ENCODE results near the gene MROH7.
A peak's percentile ranks its signal among the peaks of the same experiment; 100 is the strongest.

MROH7 gene

GRCh38 chr1:54701066-54701465 lies 59.5 kb downstream of the MROH7 start:
- no peak for DNase-seq

- DNase-seq: no peak
Measured at GRCh38 chr1:54701996-54702395, 60.4 kb downstream of the MROH7 start.

DNA sequence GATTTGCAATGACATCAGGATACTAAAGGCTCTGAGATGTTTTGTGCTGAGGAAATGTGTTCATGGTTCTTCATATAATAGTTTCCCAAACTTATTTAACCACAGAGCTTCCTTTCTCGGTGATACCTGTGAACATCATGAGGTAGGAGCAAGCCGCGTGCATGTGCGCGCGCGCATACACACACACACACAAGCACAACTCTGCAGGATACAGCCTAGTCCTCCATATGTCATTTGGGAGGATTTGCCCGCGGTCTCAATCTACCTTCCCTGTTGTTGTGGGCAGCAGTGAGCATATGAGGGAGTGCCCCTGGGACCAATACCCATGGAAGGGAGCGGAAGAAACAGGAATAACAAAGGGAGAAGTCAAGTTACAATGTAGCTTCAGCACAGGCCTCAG lies 61.9 kb downstream of the MROH7 start:
- no peak for DNase-seq

GRCh38 chr1:54705153-54705552 lies 63.6 kb downstream of the MROH7 start:
- no peak for DNase-seq

GRCh38 chr1:54706419-54706818 lies 64.8 kb downstream of the MROH7 start:
- no peak for DNase-seq

DNA sequence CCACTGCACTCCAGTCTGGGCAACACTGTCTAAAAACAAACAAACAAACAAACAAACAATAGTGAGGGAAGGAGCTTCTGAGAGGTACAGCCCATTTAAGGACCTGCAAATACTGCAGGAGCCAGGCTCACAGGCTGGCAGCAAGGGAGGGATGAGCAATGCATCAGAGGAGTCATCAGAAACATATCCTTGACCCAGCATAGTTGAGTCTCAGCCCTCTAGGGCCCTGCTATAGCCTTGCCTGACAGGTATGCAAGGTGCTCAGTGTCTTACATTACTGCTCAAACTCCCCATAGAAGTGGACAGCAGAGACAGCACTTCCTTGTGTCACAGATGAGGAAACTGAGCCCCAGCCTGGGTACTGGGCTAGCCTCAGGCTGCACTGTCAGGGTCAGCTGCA lies 66.8 kb downstream of the MROH7 start:
- no peak for DNase-seq

DNA sequence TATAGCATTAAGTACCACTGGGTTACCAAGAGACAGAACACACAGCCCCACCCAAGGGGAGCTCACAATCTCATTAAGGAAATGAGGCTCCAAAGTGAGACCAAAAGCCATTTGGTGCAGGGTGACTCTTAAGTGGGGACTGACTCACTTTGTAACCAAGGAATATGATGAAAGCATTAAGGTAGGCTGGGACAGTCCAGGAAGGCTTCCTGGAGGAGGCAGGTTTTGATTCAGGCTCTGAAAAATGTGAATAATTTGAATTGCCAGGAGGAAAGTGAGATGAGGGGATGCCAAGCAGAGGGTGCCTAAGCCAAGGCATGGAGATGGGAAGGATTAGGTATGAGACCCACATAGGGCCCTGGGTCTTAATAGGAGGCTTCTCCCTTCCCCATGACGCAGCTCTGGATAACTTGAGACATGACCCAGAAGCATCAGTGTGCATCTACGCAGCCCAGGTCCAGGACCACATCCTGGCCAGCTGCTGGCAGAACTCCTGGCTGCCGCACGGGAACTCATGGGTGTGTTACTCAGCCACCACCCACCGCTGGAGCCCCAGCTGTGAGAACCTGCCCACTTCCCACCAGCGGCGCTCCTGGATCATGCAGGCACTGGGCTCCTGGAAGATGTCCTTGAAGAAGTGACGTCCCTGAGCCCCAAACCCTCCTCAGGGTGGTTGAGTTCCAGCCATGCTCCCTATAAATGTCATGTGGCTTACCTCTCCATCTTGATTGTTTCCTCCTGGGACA lies 68.1 kb downstream of the MROH7 start:
- DNase-seq: no peak

- DNase-seq: no peak
Measured at GRCh38 chr1:54710434-54710833, 68.8 kb downstream of the MROH7 start.

GRCh38 chr1:54710841-54711240 lies 69.3 kb downstream of the MROH7 start:
- no peak for DNase-seq

GRCh38 chr1:54711536-54711935 lies 70.0 kb downstream of the MROH7 start:
- no peak for DNase-seq

- no peak for DNase-seq
Measured at GRCh38 chr1:54714881-54715492, 73.4 kb downstream of the MROH7 start.

GRCh38 chr1:54715493-54716298 lies 74.1 kb downstream of the MROH7 start, which contains the start of gene TTC4:
Gene TTC4, plus strand, starts transcription at chr1:54715861. Its CDS starts 48 bp downstream, at chr1:54715909.
- peak; percentile 90 for DNase-seq

GRCh38 chr1:54716299-54717047 lies 74.9 kb downstream of the MROH7 start:
- peak; percentile 70 for DNase-seq

DNA sequence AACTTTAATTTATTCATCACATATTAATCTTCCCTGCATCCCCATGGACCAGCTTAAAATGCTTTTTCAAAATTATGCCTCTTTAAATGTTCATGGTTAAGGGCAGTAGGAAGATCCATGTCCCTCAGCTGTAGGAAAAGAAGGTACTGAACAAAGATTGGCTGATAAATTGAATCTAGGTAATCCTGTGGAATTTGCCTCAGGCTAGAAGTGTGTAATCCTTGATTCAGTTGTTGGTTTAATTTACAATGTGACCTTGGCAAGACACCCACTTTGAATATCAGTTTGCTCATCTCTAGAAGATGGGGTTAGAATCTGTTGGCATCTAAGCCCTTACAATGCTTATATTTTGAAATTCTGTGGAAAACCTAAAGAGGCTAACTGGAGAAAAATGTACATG lies 80.1 kb downstream of the MROH7 start:
- DNase-seq: no peak

- DNase-seq: no peak
Measured at GRCh38 chr1:54723985-54724384, 82.4 kb downstream of the MROH7 start.

DNA sequence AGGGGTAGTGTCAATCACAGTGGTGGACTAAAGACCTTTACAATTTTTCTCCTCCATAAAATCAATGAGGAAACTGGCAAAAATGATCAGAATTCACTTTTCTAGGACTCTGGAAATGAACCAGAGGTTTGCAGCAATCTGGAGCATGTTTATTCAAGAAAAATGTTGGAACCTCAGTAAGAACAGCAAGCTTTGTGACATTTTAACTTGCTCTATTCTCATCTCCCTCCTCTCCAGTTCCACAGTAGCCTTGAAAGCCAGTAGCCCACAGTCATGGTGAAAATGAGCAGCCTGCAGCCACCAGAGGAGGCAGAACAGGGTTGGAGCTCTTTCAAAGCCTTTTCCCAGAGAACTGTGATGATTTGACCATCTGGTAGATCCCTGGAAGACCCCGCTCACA lies 83.2 kb downstream of the MROH7 start:
- DNase-seq: no peak

DNA sequence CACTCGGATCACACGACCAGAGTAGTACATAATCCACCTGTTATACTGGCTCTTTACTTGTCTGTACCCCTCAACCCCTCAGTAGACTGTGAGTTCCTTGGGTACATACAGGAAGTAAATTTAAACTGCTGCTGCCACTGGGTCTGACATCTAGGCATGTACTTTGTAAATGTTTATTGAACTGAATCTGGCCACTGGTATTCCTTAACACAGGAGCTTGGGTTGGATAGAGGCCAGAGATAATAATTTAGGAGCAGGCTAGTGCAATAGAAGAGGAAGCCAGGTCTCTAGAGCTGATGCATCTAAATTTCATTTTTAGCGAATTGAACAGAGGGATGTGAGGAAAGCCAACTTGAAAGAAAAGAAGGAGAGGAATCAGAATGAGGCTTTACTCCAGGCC lies 86.4 kb downstream of the MROH7 start:
- DNase-seq: no peak

DNA sequence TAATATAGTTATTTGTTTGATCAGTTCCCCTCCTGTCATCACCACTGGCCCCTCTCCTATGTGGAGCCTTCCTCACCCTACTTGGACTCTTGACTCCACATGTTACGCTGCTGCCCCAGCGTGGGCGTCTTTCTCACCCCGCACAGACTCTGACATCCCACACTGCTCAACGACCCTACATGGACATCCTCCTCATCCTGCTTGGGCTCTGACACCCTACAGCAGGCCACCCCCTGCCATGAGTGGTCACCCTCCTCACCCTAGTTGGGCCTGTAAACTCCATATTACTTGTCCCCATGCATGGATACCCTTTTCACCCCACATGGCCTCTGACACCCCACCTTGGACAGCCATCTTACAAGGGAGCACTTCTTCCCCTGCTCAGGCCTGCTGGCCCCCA lies 95.1 kb downstream of the MROH7 start:
- no peak for DNase-seq

- no peak for DNase-seq
Measured at GRCh38 chr1:54738244-54738643, 96.7 kb downstream of the MROH7 start.

- DNase-seq: no peak
Measured at GRCh38 chr1:54741531-54741930, 99.9 kb downstream of the MROH7 start.

DNA sequence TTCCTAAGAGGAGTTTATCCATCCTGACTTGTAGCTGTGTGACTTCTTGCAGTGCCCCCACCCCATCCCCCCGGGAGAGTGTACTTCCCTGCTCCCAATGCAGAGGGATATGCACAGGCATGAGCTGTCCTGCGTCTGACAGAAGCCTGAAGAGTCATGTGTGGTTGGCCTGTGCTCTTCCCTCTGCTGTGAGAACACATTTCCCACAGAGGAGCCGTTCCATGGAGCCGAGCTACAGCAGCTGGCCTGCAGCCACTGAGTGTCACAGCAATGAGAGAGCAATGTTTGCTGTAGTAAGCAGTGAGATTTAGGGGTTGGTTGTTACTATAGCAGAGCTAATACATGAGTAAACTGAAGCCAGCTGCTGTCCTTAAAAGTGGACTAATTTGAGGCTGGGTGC lies 100.7 kb downstream of the MROH7 start:
- DNase-seq: no peak

GRCh38 chr1:54743416-54744226 lies 102.0 kb downstream of the MROH7 start:
- no peak for DNase-seq
